GM21381 (cell line): ENCODE results near the gene PRUNE2.
A peak's percentile ranks its signal among the peaks of the same experiment; 100 is the strongest.
"Not testable (repeated sequence)": the region's sequence is repeated elsewhere in the genome, so short reads cannot be mapped to it uniquely, and the experiment has no call there.

ENCODE experiments used
- ATAC-seq: cut with Tn5 transposase; IDR thresholded peaks from one replicate; pipeline ENCODE4 v1.9.1; 2021; ENCODE audit warnings: mild to moderate bottlenecking, moderate library complexity; ENCODE audit not compliant: unreplicated experiment

Gene PRUNE2

DNA sequence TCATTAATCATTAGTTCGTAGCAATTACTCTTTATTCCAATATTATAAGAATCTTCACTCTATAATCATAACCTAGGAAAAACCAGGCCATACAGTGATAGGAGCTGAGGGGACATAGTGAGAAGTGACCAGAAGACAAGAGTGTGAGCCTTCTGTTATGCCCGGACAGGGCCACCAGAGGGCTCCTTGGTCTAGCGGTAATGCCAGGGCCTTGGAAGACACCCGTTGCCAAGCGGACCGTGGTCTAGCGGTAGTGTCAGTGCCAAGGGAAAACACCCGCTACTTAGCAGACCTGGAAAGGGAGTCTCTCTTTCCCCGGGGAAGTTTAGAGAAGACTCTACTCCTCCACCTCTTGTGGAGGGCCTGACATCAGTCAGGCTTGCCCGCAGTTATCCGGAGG lies 239.9 kb downstream of the PRUNE2 start:
- not testable (repeated sequence) for ATAC-seq

DNA sequence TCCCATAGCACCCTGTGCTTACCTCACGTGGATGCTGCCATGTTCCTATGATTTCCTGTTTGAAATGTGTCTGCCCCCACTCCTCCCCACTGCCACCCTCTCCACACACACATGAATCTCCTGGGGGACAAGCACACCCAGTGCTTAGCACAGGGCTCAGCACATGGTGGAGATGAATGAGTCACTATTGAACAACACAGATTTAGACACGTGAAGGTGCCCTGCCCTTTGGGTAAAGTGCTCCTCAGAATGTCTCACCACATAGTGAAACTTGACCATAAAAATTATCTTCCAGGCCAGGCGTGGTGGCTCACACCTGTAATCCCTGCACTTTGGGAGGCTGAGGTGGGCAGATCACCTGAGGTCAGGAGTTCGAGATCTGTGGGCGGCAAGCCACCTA lies 240.5 kb downstream of the PRUNE2 start:
- ATAC-seq, result no peak

DNA sequence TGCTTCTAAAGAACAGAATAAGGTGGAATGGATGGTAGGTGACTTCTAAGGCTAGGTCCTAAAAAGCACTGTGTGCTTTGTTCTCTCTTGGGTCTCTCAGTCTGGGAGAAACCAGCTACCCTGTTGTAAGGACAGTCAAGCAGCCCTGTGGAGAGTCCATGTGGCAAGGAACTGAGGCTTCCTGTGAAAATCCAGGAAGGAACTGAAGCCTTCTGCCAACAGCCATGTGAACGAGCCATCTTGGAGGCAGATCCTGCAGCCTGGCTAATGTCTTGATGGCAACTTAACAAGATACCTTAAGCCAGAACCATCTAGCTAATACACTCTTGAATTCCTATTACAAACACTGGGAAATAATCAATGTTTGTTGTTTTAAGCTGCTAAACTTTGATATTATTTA lies 241.8 kb downstream of the PRUNE2 start:
- ATAC-seq, result no peak

DNA sequence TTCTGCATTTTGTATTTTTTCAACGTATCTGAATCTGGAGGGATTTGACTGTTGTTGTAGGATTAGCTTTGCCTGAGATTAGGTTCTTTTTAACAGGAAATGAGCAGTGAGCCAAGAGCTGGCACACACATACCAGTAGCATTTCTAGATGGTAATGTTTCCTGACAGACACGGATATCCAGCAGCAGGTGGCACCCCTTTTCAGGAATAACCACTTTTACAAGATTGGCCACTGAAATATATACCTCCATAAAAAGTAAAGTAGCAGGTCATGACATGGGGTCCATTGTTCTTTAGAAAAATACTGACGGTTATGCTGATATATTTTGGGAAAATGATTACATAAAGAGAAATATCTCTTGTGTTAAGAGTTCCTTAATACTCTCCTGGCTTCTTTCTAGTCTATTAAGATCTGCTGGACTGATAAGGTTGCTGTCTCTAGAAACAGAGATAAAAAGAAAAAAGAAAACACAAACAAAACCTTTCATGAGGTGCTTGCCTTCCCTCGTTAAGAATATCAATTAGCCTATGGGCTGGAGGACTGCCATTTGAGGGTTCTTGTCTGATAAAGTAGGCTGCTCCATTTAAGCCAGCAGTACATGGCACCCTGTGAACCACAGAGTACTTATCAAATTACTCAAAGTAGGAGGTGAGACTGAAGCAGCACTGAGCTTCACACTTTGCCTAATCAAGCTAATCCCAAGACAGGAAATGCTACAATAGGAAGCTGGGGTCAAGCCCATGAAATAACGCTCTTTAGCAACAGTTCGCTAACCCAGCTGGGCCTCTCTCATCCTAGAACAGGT lies 243.2 kb downstream of the PRUNE2 start:
- no peak for ATAC-seq

DNA sequence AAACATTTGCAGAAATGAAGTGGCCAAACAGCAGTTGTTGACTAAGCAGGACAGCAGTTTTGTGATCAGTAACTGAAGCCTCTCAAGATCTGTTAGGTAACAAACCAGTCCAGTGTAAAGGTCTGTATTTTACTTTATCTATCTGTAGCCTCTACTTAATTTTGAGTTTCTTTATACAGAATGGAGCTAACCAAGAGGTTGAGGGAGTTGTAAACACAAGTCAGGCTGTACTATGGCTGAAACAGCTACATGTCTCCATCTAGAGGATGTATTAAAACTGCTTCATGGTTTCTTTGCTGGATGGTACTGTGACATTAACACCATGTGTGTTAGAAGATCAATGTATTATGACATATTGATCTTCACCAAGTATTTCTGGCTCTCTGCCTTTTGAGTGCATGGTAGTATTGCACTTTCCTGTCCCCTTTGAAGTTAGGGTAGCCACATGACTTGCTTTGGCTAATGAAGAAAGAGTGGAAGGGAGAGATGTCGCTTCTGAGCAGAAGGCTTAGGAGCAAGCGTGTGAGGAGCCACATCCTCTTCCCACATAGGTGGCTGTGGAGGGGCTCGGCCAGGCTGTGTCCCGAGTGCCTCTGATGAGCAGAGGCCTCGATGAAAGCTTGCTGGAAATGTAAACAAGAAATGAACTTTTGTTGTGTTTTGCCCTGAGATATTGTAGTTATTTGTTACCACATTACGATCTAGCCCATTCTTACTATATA lies 247.2 kb downstream of the PRUNE2 start:
- peak; percentile 78 for ATAC-seq

DNA sequence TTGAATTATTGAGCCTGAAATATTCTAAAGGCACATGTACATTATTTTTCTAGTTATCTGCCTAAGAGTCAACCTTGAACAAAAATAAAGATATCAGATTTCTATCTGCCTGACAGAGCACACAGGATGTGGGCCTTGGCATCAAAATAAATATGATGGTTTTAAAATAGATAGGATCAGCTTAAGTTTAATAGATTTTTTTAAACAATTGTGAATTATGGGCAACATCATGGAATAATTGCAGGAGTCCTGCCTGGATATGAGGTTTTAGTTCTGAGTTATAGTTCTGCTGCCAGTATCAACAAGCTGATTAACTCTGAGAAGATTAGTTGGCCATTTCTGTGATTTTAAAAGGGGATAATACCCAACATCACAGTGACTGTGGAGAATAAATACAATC lies 248.6 kb downstream of the PRUNE2 start:
- no peak for ATAC-seq

DNA sequence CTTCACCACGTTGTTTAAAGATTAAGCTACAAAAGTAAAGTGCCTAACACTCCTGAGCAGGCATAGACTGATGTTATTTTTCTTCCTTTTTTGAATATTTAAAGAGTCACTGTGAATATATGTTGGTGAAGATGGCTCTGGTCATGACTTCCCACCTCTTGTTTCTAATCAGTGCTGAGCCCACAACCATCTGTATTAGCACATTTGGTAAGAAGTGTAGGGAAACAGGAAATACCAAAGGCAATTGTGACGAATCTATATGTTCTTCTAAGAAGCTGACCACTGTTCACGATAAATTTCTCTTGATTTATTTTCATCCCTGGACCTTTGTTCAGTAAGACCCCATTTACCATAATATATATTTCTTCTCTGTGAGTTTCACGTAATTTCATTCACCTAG lies 249.9 kb downstream of the PRUNE2 start:
- ATAC-seq, result no peak

DNA sequence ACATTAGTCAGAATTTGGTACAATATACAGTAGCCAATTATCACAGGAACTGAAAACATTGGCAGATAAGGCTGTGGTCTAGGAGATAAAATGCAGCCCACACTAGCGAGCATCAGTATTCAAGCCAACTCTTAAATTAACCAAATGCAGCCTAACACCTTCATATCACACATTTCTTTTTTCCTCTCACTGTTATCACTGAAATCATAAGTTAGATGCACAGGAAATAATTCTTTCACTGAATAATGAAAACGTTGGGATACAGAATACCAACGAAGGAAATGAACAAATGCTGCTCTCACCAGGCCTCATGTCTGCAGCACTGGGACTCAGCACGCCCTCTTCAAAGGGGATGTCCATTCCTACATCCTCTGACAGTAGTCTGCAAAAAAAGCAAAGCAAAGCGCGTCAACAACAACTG lies 250.8 kb downstream of the PRUNE2 start:
- ATAC-seq, result no peak

DNA sequence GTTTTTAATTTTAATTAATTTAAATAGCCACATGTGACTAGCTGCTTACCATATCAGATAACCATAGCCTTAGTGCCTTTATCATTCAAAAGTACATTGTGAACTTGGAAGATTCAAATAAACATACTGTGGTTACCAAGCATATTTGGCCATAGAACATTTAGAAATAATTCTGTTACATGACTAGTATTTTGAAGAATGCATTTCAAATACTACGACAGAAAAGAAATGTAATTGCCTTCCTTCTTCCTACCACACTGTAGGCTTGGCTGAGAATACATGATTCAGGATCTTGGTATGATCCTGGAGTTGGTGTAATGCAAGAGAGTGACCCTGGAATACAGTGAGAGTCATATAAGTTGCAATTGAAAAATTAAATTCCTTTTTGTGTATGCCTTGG lies 251.3 kb downstream of the PRUNE2 start:
- ATAC-seq, result no peak

DNA sequence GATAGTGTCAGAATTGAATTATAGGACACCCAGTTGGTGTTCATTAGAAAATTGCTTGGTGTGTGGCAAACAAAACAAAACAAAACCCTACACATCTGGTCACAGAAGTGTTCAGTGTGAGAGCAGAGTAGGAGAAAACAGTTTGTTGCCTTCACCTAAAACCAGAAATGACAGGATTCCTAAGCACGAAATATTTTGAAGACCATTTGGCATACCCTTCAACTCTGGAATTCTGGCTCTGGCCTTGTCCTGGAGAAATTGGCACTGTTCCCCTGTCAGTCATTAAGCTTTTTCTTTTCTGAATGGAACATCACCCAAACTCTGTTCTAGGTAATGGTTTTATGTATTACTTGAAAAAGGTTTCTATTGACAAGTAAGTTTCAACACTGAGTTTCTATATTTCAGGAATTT lies 251.9 kb downstream of the PRUNE2 start:
- ATAC-seq, result no peak

DNA sequence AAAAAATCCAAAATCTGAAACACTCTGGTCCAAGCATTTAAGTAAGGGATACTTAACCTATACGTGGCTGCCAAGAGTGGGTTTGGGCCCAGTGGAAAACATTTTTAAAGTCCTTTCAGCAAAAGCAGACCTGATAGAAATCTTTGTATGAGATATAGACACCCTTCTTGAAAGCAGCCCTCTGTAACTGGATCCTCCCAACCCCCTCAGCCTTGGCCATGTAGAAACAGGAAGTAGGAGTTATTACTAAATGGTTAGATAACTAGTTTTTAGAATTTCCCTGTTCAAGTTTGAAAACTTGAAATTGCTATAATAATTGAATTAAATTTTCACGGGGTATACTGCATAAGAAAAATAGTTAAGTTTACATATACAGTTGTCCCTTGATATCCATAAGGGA lies 253.0 kb downstream of the PRUNE2 start:
- ATAC-seq, result no peak

DNA sequence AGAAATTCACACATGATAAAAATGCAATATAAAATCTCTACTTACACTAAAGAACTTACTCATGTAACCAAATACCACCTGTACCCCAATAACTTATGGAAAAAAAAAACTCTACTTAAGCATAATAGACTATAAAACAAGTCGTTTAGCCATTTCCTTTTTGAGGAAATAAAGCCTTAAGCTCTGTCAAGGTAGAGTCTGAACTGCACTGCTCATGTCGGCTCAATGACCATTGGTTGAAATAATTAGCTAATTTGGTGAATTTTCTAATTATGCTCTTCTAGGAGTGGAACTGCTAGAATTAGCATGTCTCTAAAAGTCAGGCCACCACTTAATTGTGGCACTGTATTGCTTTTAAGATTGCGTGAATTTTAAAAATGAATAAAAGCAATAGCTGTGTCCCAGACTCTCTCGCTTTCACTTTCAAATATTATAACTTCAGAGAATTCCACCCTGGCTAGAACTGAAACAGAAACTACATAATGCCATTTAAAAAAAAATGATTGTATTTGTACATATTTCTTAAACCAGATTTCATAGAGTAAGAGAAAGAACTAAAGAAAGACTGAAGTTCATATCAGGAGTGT lies 254.7 kb downstream of the PRUNE2 start:
- ATAC-seq, result no peak

DNA sequence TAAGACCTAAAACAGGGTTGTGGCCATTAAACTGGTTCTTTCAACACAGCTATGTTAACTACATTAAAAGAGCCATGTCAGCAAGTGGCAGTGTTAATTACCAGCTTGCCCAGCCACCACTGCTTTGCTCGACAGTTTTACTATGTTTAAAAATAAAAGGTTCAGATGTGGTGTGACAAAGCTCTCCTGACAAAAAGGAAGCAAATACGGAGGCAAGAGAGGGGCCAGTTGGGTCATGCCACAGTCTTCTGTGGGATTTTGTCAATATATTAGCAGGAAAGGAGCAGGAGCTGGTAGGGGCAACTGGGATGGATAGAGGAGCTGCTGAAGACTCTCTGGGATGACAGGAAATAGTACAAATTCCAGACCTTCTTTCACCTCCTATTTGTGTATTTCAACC lies 255.2 kb downstream of the PRUNE2 start:
- ATAC-seq, result no peak

DNA sequence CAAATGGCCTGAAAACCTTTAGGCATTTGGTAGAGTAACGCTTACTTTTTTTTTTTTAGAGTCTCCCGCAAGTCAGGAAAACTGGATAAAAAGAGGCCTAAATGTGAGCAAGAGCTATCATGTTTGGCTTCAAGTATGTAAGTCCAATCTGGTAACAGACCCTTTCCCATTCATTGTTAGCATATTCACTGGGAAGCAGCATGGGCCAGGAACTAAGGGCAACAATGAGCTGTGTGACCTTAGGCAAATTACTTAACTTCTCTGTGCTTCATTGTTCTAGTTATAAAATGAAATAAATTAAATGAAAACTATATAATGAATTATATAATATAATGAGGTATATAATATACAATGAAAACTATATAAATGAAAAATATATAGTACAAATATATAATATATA lies 256.0 kb downstream of the PRUNE2 start:
- no peak for ATAC-seq

DNA sequence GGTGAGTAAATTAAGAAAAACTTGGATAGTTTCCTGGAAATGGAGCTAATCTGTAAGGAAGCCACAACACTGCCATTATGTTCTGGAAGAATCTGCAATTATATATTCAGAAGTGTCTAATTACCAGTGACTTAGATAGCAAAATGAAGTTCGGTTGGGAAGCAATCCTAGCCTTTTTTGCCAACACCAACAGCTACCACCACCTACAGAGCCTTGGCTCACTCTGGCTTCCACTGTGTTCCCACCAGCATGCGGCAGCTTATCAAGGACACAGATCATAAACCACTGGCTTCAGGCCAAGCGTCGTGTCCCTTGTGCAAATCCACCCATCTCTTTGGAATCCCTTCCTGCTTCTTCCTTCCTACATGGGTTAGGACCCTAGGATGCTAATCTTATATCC lies 259.7 kb downstream of the PRUNE2 start:
- no peak for ATAC-seq

DNA sequence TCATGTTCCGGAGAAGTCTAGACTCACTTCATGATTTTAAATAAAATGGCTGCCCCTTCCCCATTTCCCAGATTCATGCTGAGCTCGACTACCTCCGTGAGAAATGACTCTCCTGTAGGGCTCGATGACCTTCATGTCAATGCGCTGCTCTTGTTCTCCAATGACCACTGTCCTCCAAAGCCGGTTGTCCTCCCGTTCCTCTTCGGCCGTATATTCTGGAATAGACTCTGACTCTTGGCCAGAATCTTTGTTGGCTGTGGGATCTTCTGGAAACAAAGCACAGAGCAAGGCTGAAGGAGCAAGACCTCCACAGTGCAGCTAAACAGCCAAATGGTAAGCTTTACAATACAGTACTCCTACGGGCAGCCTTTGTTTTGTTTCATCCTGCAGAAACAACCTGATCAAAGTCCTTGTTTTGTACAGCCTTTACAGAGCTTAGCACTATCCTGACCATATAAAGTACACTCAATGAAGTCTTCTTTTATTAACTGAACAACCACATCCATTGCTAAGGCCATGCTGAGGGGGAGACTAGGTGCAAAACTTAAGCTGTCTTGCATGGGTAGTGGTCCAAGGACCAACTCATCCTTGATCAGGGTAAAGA lies 261.2 kb downstream of the PRUNE2 start:
- ATAC-seq, result no peak

DNA sequence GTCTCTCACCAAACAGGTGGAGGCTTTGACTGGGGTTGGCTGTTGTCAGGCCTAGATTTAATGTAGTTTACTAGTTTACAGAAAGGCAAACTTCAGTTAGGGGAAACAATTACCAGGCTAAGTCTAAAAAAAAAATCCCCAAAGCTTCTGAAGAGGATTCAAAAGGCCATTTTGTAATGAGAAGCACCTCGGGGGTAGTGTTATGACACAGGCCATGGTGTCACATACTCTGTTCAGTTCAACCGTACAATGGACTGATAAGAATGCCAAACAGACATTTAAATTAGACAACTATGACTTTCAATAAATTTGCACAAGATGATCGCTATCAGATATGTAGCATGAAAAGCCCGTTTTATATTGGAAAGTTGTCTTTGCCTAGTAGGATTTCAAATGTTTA lies 261.7 kb downstream of the PRUNE2 start:
- no peak for ATAC-seq

DNA sequence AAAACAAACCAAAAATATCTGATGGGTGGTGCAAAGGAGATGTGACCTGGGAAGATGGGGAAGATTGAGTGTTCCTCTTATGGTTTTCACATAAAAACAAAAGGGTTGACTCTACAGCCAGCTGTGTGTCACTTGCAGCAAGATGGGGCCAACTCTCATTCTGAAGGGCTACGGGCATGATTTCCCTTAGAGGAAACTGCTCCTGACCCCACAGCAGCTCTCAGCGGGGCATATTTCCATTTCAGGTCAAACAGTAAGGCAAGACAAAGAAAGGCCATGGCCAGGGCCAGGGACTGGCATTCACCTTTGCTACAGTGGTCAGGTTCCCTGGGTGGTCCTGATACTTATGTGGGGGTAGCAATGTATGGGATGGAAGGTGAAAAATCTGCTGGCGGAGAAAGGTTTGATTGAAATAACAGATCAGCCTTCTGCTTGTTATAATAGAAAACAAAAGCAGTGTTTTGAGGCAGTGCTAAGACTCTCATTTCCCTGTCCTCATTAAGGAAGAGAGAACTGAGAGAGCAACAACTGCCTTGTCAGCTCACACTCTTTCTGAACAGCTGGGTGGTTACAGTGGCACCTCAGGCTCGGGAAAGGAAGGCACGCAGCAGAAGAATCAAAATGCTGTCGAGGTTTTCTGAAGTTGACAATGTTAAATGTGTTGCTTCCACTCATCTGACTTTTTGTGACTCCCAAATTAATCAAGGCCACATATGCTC lies 262.4 kb downstream of the PRUNE2 start:
- peak; percentile 99 for ATAC-seq

DNA sequence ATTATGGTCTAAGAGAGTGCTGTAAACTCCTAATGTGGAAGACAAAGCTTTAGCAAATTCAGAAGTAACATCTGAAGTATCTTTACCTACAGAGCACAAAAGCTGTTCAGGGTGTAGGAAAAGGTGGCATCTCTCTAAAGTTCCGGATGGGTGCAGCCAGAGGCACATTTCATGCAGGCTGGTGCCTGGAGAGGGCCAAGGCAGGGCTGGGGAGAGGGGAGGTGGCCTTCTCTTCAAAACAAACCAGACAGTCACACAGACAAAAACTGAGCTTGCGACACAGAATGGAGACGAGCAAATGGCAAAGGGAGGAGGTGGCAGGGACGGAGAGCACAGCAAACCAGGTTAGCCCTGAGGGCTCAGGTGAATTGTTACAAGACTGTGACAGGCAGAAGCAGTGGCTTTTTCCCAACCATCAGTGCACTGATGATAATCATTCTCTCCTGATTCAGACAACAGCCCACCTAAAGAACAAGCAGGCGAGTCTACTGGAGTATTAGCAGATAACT lies 263.2 kb downstream of the PRUNE2 start:
- ATAC-seq, result no peak

DNA sequence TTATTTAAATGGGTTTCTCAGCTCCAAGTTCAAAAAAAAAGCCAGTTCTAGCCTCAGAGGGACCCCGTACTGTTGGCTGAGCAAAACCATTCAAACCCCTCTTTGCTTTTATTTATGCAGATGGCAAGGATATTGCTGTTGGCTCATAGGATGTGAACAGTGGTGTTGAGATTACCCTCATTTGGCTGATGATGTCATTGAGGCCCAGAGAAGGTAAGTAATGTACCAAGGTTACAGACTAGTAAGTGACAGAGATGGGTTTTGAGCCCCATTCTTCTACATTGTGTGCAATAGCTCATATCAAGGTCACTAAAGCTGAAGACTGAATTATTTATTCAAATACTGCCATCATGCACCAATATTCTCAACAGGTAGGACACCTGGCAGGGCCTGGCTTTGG lies 263.8 kb downstream of the PRUNE2 start:
- ATAC-seq, result no peak

DNA sequence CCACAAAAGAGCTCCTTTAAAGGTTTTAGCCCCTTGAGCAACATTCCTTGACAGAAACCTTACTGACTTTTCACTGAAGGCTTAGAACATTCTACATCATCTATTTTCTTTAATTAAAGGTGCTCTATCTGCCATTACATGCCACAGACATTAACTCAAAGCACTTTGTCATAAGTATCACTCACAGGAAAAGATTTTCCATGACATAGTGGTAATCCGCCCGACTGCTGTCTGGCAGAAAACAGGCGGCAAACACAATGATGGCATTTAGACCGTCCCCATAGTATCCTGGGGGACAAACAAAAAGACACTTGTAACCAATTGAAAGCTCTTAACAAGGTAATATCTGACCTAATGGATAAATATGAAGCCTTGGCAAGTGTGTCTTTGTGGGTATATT lies 267.9 kb downstream of the PRUNE2 start:
- no peak for ATAC-seq
